GM18951 (cell line): ENCODE results near the gene UBAP2.
A peak's percentile ranks its signal among the peaks of the same experiment; 100 is the strongest.

Experiments used
- POLR2A ChIP-seq: IDR thresholded peaks from 4 replicates; pipeline ENCODE4 v1.6.1; 2011; ENCODE audit warnings: mild to moderate bottlenecking; ENCODE audit not compliant: insufficient read length, insufficient read depth; ENCODE audit errors: extremely low read depth
- in situ Hi-C: fragments of 300-500 bp; cut with MboI; formaldehyde crosslinking; loops from one replicate; pipeline ENCODE4 v1.12.0; 2022; ENCODE audit warnings: low sequenced_read_pairs, mixed read lengths, inconsistent platforms; ENCODE audit not compliant: unreplicated experiment

UBAP2 gene

GRCh38 chr9:34048727-34049629 lies at the start of gene UBAP2:
Gene UBAP2, minus strand, starts transcription at chr9:34048887. Its CDS starts 31,739 bp downstream, at chr9:34017148.
- peak; percentile 96 for TF ChIP-seq POLR2A
- in situ Hi-C loops = no loop called here

- in situ Hi-C loops = no loop called here
- no peak for TF ChIP-seq POLR2A
These were observed 49.6 kb upstream of the UBAP2 start for GRCh38 chr9:34098307-34098706.

GRCh38 chr9:34097865-34098264 lies 49.2 kb upstream of the UBAP2 start:
- in situ Hi-C loops = no loop called here
- no peak for TF ChIP-seq POLR2A

GRCh38 chr9:34096751-34097150 lies 48.1 kb upstream of the UBAP2 start:
- no peak for TF ChIP-seq POLR2A
- in situ Hi-C loops = no loop called here

- no peak for TF ChIP-seq POLR2A
- in situ Hi-C loops = no loop called here
These were observed 44.9 kb upstream of the UBAP2 start for GRCh38 chr9:34093578-34093977.

GRCh38 chr9:34089311-34089710 lies 40.6 kb upstream of the UBAP2 start:
- in situ Hi-C loops = no loop called here
- no peak for TF ChIP-seq POLR2A

- no peak for TF ChIP-seq POLR2A
- in situ Hi-C loops = no loop called here
These were observed 38.7 kb upstream of the UBAP2 start for GRCh38 chr9:34087370-34087769.

GRCh38 chr9:34086864-34087263 lies 38.2 kb upstream of the UBAP2 start:
- in situ Hi-C loops = no loop called here
- TF ChIP-seq POLR2A = no peak

- in situ Hi-C loops = no loop called here
- no peak for TF ChIP-seq POLR2A
These were observed 37.2 kb upstream of the UBAP2 start for GRCh38 chr9:34085581-34086500.

- no peak for TF ChIP-seq POLR2A
- in situ Hi-C loops = no loop called here
These were observed 35.9 kb upstream of the UBAP2 start for GRCh38 chr9:34084562-34084961.

- in situ Hi-C loops = no loop called here
- no peak for TF ChIP-seq POLR2A
These were observed 30.5 kb upstream of the UBAP2 start for GRCh38 chr9:34079181-34079580.

GRCh38 chr9:34072868-34073590 lies 24.3 kb upstream of the UBAP2 start:
- TF ChIP-seq POLR2A = no peak
- in situ Hi-C loops = no loop called here

GRCh38 chr9:34072410-34072809 lies 23.7 kb upstream of the UBAP2 start:
- TF ChIP-seq POLR2A = no peak
- in situ Hi-C loops = no loop called here
